ENCODE measurements around the gene TBR1. TPM values are rescaled to one million over a fixed set of nuclear protein-coding genes. Genes with fewer than 3 reads are reported as not detected.

The TBR1 gene
- total RNA-seq, 1 experiment from 2014 or later, result not detected

GRCh38 chr2:161445097-161445496 is 29.0 kb downstream of the TBR1 start:
- Histone ChIP-seq H3F3A (ENCODE audit: low read length, unreplicated experiment) (no peaks in the 10 kb centered on the region), H3K4me1 (ENCODE audit: insufficient read depth, low read length) (no peaks in the 10 kb centered on the region), H3K27me3 (ENCODE audit: low read length) (no peaks in the 10 kb centered on the region), H4K20me1 (ENCODE audit: low read length) (no peaks in the 10 kb centered on the region), H3K4me2 (ENCODE audit: low read length) (no peak overlapping the region), H3K9ac (ENCODE audit: low read length) (no peak overlapping the region), H3K9me2 (replicated peaks; ENCODE audit: low read length) (no peaks in the 10 kb centered on the region), H3K27ac (ENCODE audit: low read length) (no peak overlapping the region), H3K79me2 (ENCODE audit: low read length) (no peaks in the 10 kb centered on the region), H3K4me3 (ENCODE audit: low read length) (no peak overlapping the region), H3K9me3 (ENCODE audit: low read length) (no peaks in the 10 kb centered on the region), H2AFZ (ENCODE audit: low read length) (no peak overlapping the region), H3K36me3 (ENCODE audit: low read depth, low read length) (no peaks in the 10 kb centered on the region)
- ChIA-PET POLR2A (ENCODE audit: unreplicated experiment) (no interaction called here), CTCF (no interaction called here)
- DNase-seq (no peak), ATAC-seq (no peak)
- TF ChIP-seq EZH2phosphoT487 (IDR thresholded peaks at IDR 0.05; ENCODE audit: borderline replicate concordance, low read length) (no peak), EZH2 (IDR thresholded peaks at IDR 0.05; ENCODE audit: low read length, unreplicated experiment) (no peak), CTCF (conservative IDR thresholded peaks at IDR 0.05; ENCODE audit: low read depth, low read length) (no peak)
- no TSS peak for BruUV-seq (replicated peaks)
- intact Hi-C loops (cut with micrococcal nuclease), result loop anchor here (1.0 kb wide), 1 partner anchor 8 kb away; no protein-coding TSS in a partner anchor

- Histone ChIP-seq H3K4me2 (ENCODE audit: low read length) (no peak overlapping the region), H3K79me2 (ENCODE audit: low read length) (no peaks in the 10 kb centered on the region), H3F3A (ENCODE audit: low read length, unreplicated experiment) (no peaks in the 10 kb centered on the region), H3K9ac (ENCODE audit: low read length) (no peak overlapping the region), H3K36me3 (ENCODE audit: low read depth, low read length) (no peaks in the 10 kb centered on the region), H3K9me2 (replicated peaks; ENCODE audit: low read length) (no peaks in the 10 kb centered on the region), H3K27ac (ENCODE audit: low read length) (no peak overlapping the region), H3K4me3 (ENCODE audit: low read length) (no peak overlapping the region), H3K4me1 (ENCODE audit: insufficient read depth, low read length) (no peaks in the 10 kb centered on the region), H3K27me3 (ENCODE audit: low read length) (no peaks in the 10 kb centered on the region), H4K20me1 (ENCODE audit: low read length) (no peaks in the 10 kb centered on the region), H2AFZ (ENCODE audit: low read length) (no peak overlapping the region), H3K9me3 (ENCODE audit: low read length) (no peaks in the 10 kb centered on the region)
- no peak for ATAC-seq
- no peak for TF ChIP-seq EZH2 (IDR thresholded peaks at IDR 0.05; ENCODE audit: low read length, unreplicated experiment)
- TF ChIP-seq EZH2phosphoT487 (IDR thresholded peaks at IDR 0.05; ENCODE audit: borderline replicate concordance, low read length), result no peak
- no peak for TF ChIP-seq CTCF (conservative IDR thresholded peaks at IDR 0.05; ENCODE audit: low read depth, low read length)
- DNase-seq, result no peak
- CTCF ChIA-PET, result no interaction called here
- BruUV-seq (replicated peaks), result no TSS peak
- intact Hi-C loops (cut with micrococcal nuclease), result no loop called here
- POLR2A ChIA-PET (ENCODE audit: unreplicated experiment), result no interaction called here
These were observed 32.3 kb downstream of the TBR1 start for GRCh38 chr2:161448431-161448830.

GRCh38 chr2:161471631-161472030 is 55.5 kb downstream of the TBR1 start:
- ChIA-PET POLR2A (ENCODE audit: unreplicated experiment) (no interaction called here), CTCF (no interaction called here)
- H3K4me3 ChIP-seq (ENCODE audit: low read length), result no peak overlapping the region
- intact Hi-C loops (cut with micrococcal nuclease), result no loop called here
- no peak overlapping the region for H3K4me2 ChIP-seq (ENCODE audit: low read length)
- TF ChIP-seq EZH2 (IDR thresholded peaks at IDR 0.05; ENCODE audit: low read length, unreplicated experiment) (no peak), CTCF (conservative IDR thresholded peaks at IDR 0.05; ENCODE audit: low read depth, low read length) (no peak), EZH2phosphoT487 (IDR thresholded peaks at IDR 0.05; ENCODE audit: borderline replicate concordance, low read length) (no peak)
- H3F3A ChIP-seq (ENCODE audit: low read length, unreplicated experiment), result no peaks in the 10 kb centered on the region
- H3K9me3 ChIP-seq (ENCODE audit: low read length), result no peaks in the 10 kb centered on the region
- ATAC-seq (no peak), DNase-seq (no peak)
- H2AFZ ChIP-seq (ENCODE audit: low read length), result no peak overlapping the region
- H4K20me1 ChIP-seq (ENCODE audit: low read length), result no peaks in the 10 kb centered on the region
- no peaks in the 10 kb centered on the region for H3K4me1 ChIP-seq (ENCODE audit: insufficient read depth, low read length)
- H3K9me2 ChIP-seq (replicated peaks; ENCODE audit: low read length), result no peaks in the 10 kb centered on the region
- H3K79me2 ChIP-seq (ENCODE audit: low read length), result no peaks in the 10 kb centered on the region
- no peak overlapping the region for H3K9ac ChIP-seq (ENCODE audit: low read length)
- no peaks in the 10 kb centered on the region for H3K27me3 ChIP-seq (ENCODE audit: low read length)
- H3K27ac ChIP-seq (ENCODE audit: low read length), result no peak overlapping the region
- no peaks in the 10 kb centered on the region for H3K36me3 ChIP-seq (ENCODE audit: low read depth, low read length)
- BruUV-seq (replicated peaks), result no TSS peak
